Testis (tissue), 2 donors: ENCODE measurements around the gene RNU5D-1.

Experiments
- CTCF ChIP-seq, 3 experiments: fragments of 450-650 bp in 2 of 3; fragments of 200-600 bp in 1 of 3; sonication (generic) in 1 of 3; IDR thresholded peaks; one replicate each; pipeline ENCODE4 v1.5.1; 2016 to 2019; ENCODE audit warnings: antibody characterized with exemption in 3 of 3, mild to moderate bottlenecking in 2 of 3, moderate library complexity in 1 of 3
- POLR2A ChIP-seq: fragments of 450-650 bp; IDR thresholded peaks from one replicate; pipeline ENCODE4 v1.6.1; 2017; ENCODE audit warnings: antibody characterized with exemption, mild to moderate bottlenecking, moderate library complexity

GRCh38 chr1:44695671-44696070 is 35.3 kb downstream of the RNU5D-1 start:
- TF ChIP-seq CTCF (IDR thresholded peaks at IDR 0.05) = no peak
- no peak for TF ChIP-seq POLR2A
